A549 (cell line): Measurements from ENCODE around the gene FOLR2. TPM values are rescaled to one million over a fixed set of nuclear protein-coding genes. Genes with fewer than 3 reads are reported as not detected.

Experiments
- ATAC-seq, 2 experiments: fragments of 200-7000 bp in 1 of 2; fragments of >200 bp in 1 of 2; cut with Nextera tagmentation in 1 of 2; cut with Tn5 transposase in 1 of 2; 3 replicates each; pipeline versions ENCODE4 v1.8.0 to v1.9.1; 2018 to 2020; ENCODE audit warnings: mild to moderate bottlenecking in 1 of 2, moderate library complexity in 1 of 2
- CTCF ChIA-PET: fragments of 300-600 bp; sonication (Branson Sonifier 250); formaldehyde crosslinking; extraction: SDS; loops from one replicate; lab custom pipeline; 2021; ENCODE audit warnings: antibody characterized with exemption, inconsistent platforms; lab: Yijun Ruan, JAX
- POLR2A ChIA-PET: fragments of 350-600 bp; formaldehyde crosslinking; extraction: SDS; loops from one replicate; lab custom pipeline; 2021; ENCODE audit warnings: antibody characterized with exemption, inconsistent platforms; lab: Yijun Ruan, JAX
- DNase-seq, 2 experiments: peaks; one replicate each; pipeline versions ENCODE4 v3.0.0 to v3.0.0-alpha.2; 2011 to 2016; ENCODE audit warnings: low read depth in 1 of 2, low spot score in 1 of 2
- FAIRE-seq: peaks from 2 replicates; lab custom pipeline; 2011; peaks lifted over from hg19 to GRCh38; lab: Jason Lieb, UNC
- H3K27ac ChIP-seq, 2 experiments: fragments of >200 bp; sonication (Bioruptor Twin); formaldehyde crosslinking; 3 replicates each; pipeline ENCODE4 v1.5.1; 2016 to 2017
- H3K4me1 ChIP-seq: fragments of >200 bp; sonication (Bioruptor Twin); formaldehyde crosslinking; 3 replicates; pipeline ENCODE4 v1.6.1; 2016
- H3K4me2 ChIP-seq: fragments of >200 bp; sonication (Bioruptor Twin); formaldehyde crosslinking; 3 replicates; pipeline ENCODE4 v1.6.1; 2016
- H3K4me3 ChIP-seq: fragments of >200 bp; sonication (Bioruptor Twin); formaldehyde crosslinking; 3 replicates; pipeline ENCODE4 v1.5.1; 2016
- H3K9me3 ChIP-seq: fragments of >200 bp; sonication (Bioruptor Twin); formaldehyde crosslinking; 3 replicates; pipeline ENCODE4 v1.6.1; 2016
- BHLHE40 ChIP-seq: IDR thresholded peaks from 2 replicates; pipeline ENCODE4 v1.6.1; 2012; ENCODE audit warnings: low read depth, low read length, inconsistent platforms
- CBX2 ChIP-seq: fragments of 200-600 bp; sonication (generic); IDR thresholded peaks from 2 replicates; pipeline ENCODE4 v1.6.1; 2016; ENCODE audit warnings: low read depth, mild to moderate bottlenecking, borderline replicate concordance
- CBX8 ChIP-seq: fragments of 200-600 bp; sonication (generic); IDR thresholded peaks from 2 replicates; pipeline ENCODE4 v1.6.1; 2016
- CTCF ChIP-seq: fragments of >200 bp; sonication (Bioruptor Twin); formaldehyde crosslinking; IDR thresholded peaks from 3 replicates; pipeline ENCODE4 v1.5.1; 2016
- EHF ChIP-seq: fragments of 250-450 bp; sonication (Bioruptor Pico); IDR thresholded peaks from 2 replicates; pipeline ENCODE4 v1.5.0; 2020; ENCODE audit warnings: mild to moderate bottlenecking
- FOSB ChIP-seq: fragments of 250-450 bp; sonication (Bioruptor Pico); IDR thresholded peaks from 2 replicates; pipeline ENCODE4 v1.5.0; 2020; ENCODE audit warnings: mild to moderate bottlenecking, moderate library complexity
- FOSL2 ChIP-seq, 2 experiments: fragments of 450-650 bp in 1 of 2; fragments of >200 bp in 1 of 2; sonication (Bioruptor Twin) in 1 of 2; formaldehyde crosslinking; IDR thresholded peaks; 2 replicates each; pipeline versions ENCODE4 v1.5.0 to v1.6.1; 2016 to 2020; ENCODE audit warnings: mild to moderate bottlenecking in 1 of 2, moderate library complexity in 1 of 2
- FOXS1 ChIP-seq: fragments of 250-450 bp; sonication (Bioruptor Pico); IDR thresholded peaks from 2 replicates; pipeline ENCODE4 v1.5.0; 2020; ENCODE audit warnings: mild to moderate bottlenecking, moderate library complexity
- GATA3 ChIP-seq: IDR thresholded peaks from 2 replicates; pipeline ENCODE4 v1.6.1; 2012; ENCODE audit warnings: borderline replicate concordance
- MYC ChIP-seq: IDR thresholded peaks from 2 replicates; pipeline ENCODE4 v1.6.1; 2012; ENCODE audit warnings: mild to moderate bottlenecking, inconsistent platforms, low read length, improper control_type of control experiment, borderline replicate concordance
- POLR2AphosphoS2 ChIP-seq: conservative IDR thresholded peaks from 2 replicates; pipeline ENCODE4 v1.6.1; 2012; ENCODE audit warnings: low read length, improper control_type of control experiment, inconsistent platforms
- RCOR1 ChIP-seq: fragments of 150-350 bp; IDR thresholded peaks from 2 replicates; pipeline ENCODE4 v1.6.1; 2014; ENCODE audit warnings: antibody characterized with exemption, low read length, low read depth
- SMC3 ChIP-seq: fragments of >200 bp; sonication (Bioruptor Twin); formaldehyde crosslinking; IDR thresholded peaks from 3 replicates; pipeline ENCODE4 v1.6.1; 2018; ENCODE audit warnings: inconsistent platforms
- TFCP2L1 ChIP-seq: fragments of 250-450 bp; sonication (Bioruptor Pico); IDR thresholded peaks from 2 replicates; pipeline ENCODE4 v1.5.0; 2021; ENCODE audit warnings: mild to moderate bottlenecking
- USF2 ChIP-seq: fragments of 450-650 bp; IDR thresholded peaks from 2 replicates; pipeline ENCODE4 v1.6.1; 2014; ENCODE audit warnings: antibody characterized with exemption
- ZFP36 ChIP-seq: fragments of 450-650 bp; IDR thresholded peaks from 2 replicates; pipeline ENCODE4 v1.6.1; 2014; ENCODE audit warnings: borderline replicate concordance; ENCODE audit not compliant: partially characterized antibody
- WGBS: methylation state at CpG from one replicate; pipeline ENCODE4 v1.1.6; 2017; ENCODE audit errors: missing lambda C conversion rate; 5-methylcytosine and 5-hydroxymethylcytosine counted together
- polyA plus RNA-seq, 4 experiments: library from polyadenylated mRNA; depleted of rRNA in 3 of 4; stranded (reverse); fragments of >200 nt; fragmentation: RNase III in 1 of 4; extraction: RNeasy Plus Mini Kit Qiagen cat#74134 plus additional on column Dnase treatment in 1 of 4; gene quantifications; 2 replicates in 3 of 4; 3 replicates in 1 of 4; pipeline ENCODE4 v1.2.3, GENCODE V29; 2011 to 2017

Gene FOLR2
- polyA plus RNA-seq, 2 of the 4 experiments (the other 2 are of a cell fraction), result not detected

- POLR2A ChIA-PET, result no interaction called here
These were observed 51.5 kb downstream of the FOLR2 start for GRCh38 chr11:72267956-72268617.

More at GRCh38 chr11:72267956-72268617, 51.5 kb downstream of the FOLR2 start:
- no peak for FAIRE-seq
- CTCF ChIA-PET, result interaction anchor here (0.6 to 1.6 kb wide), 8 partner anchors 20 to 243 kb away, joined by 3 to 6 read pairs (median 3); no protein-coding TSS in a partner anchor
- TF ChIP-seq ZFP36 (no peak), SMC3 (no peak), FOSB (no peak), EHF (CRISPR knock-in tag) (no peak), FOSL2 (IDR thresholded peaks at IDR 0.05) (no peak), FOSL2 (CRISPR knock-in tag; IDR thresholded peaks at IDR 0.05) (no peak), RCOR1 (no peak), CBX2 (no peak), POLR2AphosphoS2 (no peak), CBX8 (no peak), TFCP2L1 (no peak), USF2 (no peak), BHLHE40 (no peak), GATA3 (no peak), CTCF (no peak), MYC (no peak), FOXS1 (CRISPR knock-in tag) (no peak)
- TF ChIP-seq, all 56 proteins: peak for 0
- H3K4me2 ChIP-seq, result no peak overlapping the region
- no peaks in the 10 kb centered on the region for H3K9me3 ChIP-seq
- H3K4me3 ChIP-seq, result no peak overlapping the region
- DNase-seq (no peak), ATAC-seq (no peak)
- H3K27ac ChIP-seq, result no peak overlapping the region
- 68% methylated on average over 2 of the region's 2 CpGs for WGBS
- H3K4me1 ChIP-seq, result peaks cover 13% of the 10 kb centered on the region; the same call in 1 of the 3 replicates

Other genes with a start within 250 kb of the FOLR2 start
- 7.6 and 7.7 TPM in 2 replicates for gene IL18BP, start 217.9 kb upstream of the FOLR2 start, polyA plus RNA-seq (2011; rRNA removed)
- 6.0 to 7.9 TPM (median 6.6 TPM) in 3 replicates for gene IL18BP, start 217.9 kb upstream of the FOLR2 start, polyA plus RNA-seq (2017; fragmentation: RNase III; extraction: RNeasy Plus Mini Kit Qiagen cat#74134 plus additional on column Dnase treatment)
- gene NUMA1, start 136.3 kb upstream of the FOLR2 start, polyA plus RNA-seq (2011; rRNA removed), result 51.5 and 64.6 TPM in 2 replicates
- gene NUMA1, start 136.3 kb upstream of the FOLR2 start, polyA plus RNA-seq (2017; fragmentation: RNase III; extraction: RNeasy Plus Mini Kit Qiagen cat#74134 plus additional on column Dnase treatment), result 56.3 to 65.8 TPM (median 64.5 TPM) in 3 replicates
- 14.3 and 16.3 TPM in 2 replicates for gene LRRC51, start 135.9 kb upstream of the FOLR2 start, polyA plus RNA-seq (2011; rRNA removed)
- 8.2 to 10.1 TPM (median 9.1 TPM) in 3 replicates for gene LRRC51, start 135.9 kb upstream of the FOLR2 start, polyA plus RNA-seq (2017; fragmentation: RNase III; extraction: RNeasy Plus Mini Kit Qiagen cat#74134 plus additional on column Dnase treatment)
- 66.1 and 85.8 TPM in 2 replicates for gene LAMTOR1, start 113.5 kb upstream of the FOLR2 start, polyA plus RNA-seq (2011; rRNA removed)
- gene LAMTOR1, start 113.5 kb upstream of the FOLR2 start, polyA plus RNA-seq (2017; fragmentation: RNase III; extraction: RNeasy Plus Mini Kit Qiagen cat#74134 plus additional on column Dnase treatment), result 109 to 119 TPM (median 114 TPM) in 3 replicates
- not detected in 2 replicates for gene TOMT, start 110.9 kb upstream of the FOLR2 start, polyA plus RNA-seq (2011; rRNA removed)
- not detected in 3 replicates for gene TOMT, start 110.9 kb upstream of the FOLR2 start, polyA plus RNA-seq (2017; fragmentation: RNase III; extraction: RNeasy Plus Mini Kit Qiagen cat#74134 plus additional on column Dnase treatment)
- gene ANAPC15, start 104.1 kb upstream of the FOLR2 start, polyA plus RNA-seq (2011; rRNA removed), result 48.5 and 88.2 TPM in 2 replicates
- gene ANAPC15, start 104.1 kb upstream of the FOLR2 start, polyA plus RNA-seq (2017; fragmentation: RNase III; extraction: RNeasy Plus Mini Kit Qiagen cat#74134 plus additional on column Dnase treatment), result 96.2 to 103 TPM (median 97.5 TPM) in 3 replicates
- gene FOLR3, start 81.1 kb upstream of the FOLR2 start, polyA plus RNA-seq (2011; rRNA removed), result not detected in 2 replicates
- gene FOLR3, start 81.1 kb upstream of the FOLR2 start, polyA plus RNA-seq (2017; fragmentation: RNase III; extraction: RNeasy Plus Mini Kit Qiagen cat#74134 plus additional on column Dnase treatment), result 0.29 to 0.36 TPM in 2 of 3 replicates, not detected in the other
- gene FOLR1, start 24.7 kb upstream of the FOLR2 start, polyA plus RNA-seq (2011; rRNA removed), result 0.22 and 0.25 TPM in 2 replicates
- 0.08 to 0.12 TPM (median 0.09 TPM) in 3 replicates for gene FOLR1, start 24.7 kb upstream of the FOLR2 start, polyA plus RNA-seq (2017; fragmentation: RNase III; extraction: RNeasy Plus Mini Kit Qiagen cat#74134 plus additional on column Dnase treatment)
- 67.4 and 84.8 TPM in 2 replicates for gene INPPL1, start 8.0 kb downstream of the FOLR2 start, polyA plus RNA-seq (2011; rRNA removed)
- 94.5 to 117 TPM (median 103 TPM) in 3 replicates for gene INPPL1, start 8.0 kb downstream of the FOLR2 start, polyA plus RNA-seq (2017; fragmentation: RNase III; extraction: RNeasy Plus Mini Kit Qiagen cat#74134 plus additional on column Dnase treatment)
- not detected in 2 replicates for gene PHOX2A, start 27.4 kb downstream of the FOLR2 start, polyA plus RNA-seq (2011; rRNA removed)
- gene PHOX2A, start 27.4 kb downstream of the FOLR2 start, polyA plus RNA-seq (2017; fragmentation: RNase III; extraction: RNeasy Plus Mini Kit Qiagen cat#74134 plus additional on column Dnase treatment), result not detected in 3 replicates
- 31.8 and 33.8 TPM in 2 replicates for gene CLPB, start 217.7 kb downstream of the FOLR2 start, polyA plus RNA-seq (2011; rRNA removed)
- gene CLPB, start 217.7 kb downstream of the FOLR2 start, polyA plus RNA-seq (2017; fragmentation: RNase III; extraction: RNeasy Plus Mini Kit Qiagen cat#74134 plus additional on column Dnase treatment), result 16.3 to 18.6 TPM (median 16.8 TPM) in 3 replicates